CD4-positive, alpha-beta T cell (primary cell): ENCODE data around the gene GAS2L2. TPM values are rescaled to one million over a fixed set of nuclear protein-coding genes. Genes with fewer than 3 reads are reported as not detected.

Experiments used
- ATAC-seq: fragments of 200-7000 bp; cut with Tn5 transposase; one replicate; pipeline ENCODE4 v1.10.0; 2022; ENCODE audit warnings: mild to moderate bottlenecking; ENCODE audit not compliant: poor library complexity
- CTCF ChIA-PET: fragments of 350-600 bp; sonication (Branson Sonifier 250); formaldehyde crosslinking; loops from one replicate; lab custom pipeline; 2021; ENCODE audit warnings: antibody characterized with exemption, inconsistent platforms; lab: Charles Lee
- POLR2A ChIA-PET: fragments of 350-600 bp; sonication (Branson Sonifier 250); formaldehyde crosslinking; loops from one replicate; lab custom pipeline; 2021; ENCODE audit warnings: antibody characterized with exemption, inconsistent platforms; lab: Charles Lee
- DNase-seq, 14 experiments: peaks; one replicate each; pipeline ENCODE4 v3.0.0-alpha.2; 2013 to 2020; ENCODE audit warnings: mixed read lengths in 2 of 14
- H3K27ac ChIP-seq, 2 donors: one replicate each; pipeline versions ENCODE4 v1.5.1 to v1.7.0; 2013; ENCODE audit warnings: low read length in 2 of 2, low read depth in 1 of 2, mild to moderate bottlenecking in 1 of 2
- H3K27me3 ChIP-seq, 2 experiments: 1 replicate in 1 of 2; 2 replicates in 1 of 2; pipeline versions ENCODE4 v1.6.1 to v1.7.0; 2013; ENCODE audit warnings: low read length in 2 of 2, control low read depth in 1 of 2, mild to moderate bottlenecking in 1 of 2, moderate library complexity in 1 of 2; ENCODE audit not compliant: insufficient read depth in 2 of 2, control insufficient read depth in 1 of 2
- H3K36me3 ChIP-seq: one replicate; pipeline ENCODE4 v1.6.1; 2013; ENCODE audit warnings: low read length, control low read depth; ENCODE audit not compliant: insufficient read depth
- H3K4me1 ChIP-seq: one replicate; pipeline ENCODE4 v1.6.1; 2013; ENCODE audit warnings: low read length, control low read depth; ENCODE audit not compliant: insufficient read depth
- H3K4me3 ChIP-seq: one replicate; pipeline ENCODE4 v1.5.1; 2013; ENCODE audit warnings: mild to moderate bottlenecking, low read length, moderate library complexity
- H3K9me3 ChIP-seq, 2 experiments: 1 replicate in 1 of 2; 2 replicates in 1 of 2; pipeline versions ENCODE4 v1.6.1 to v1.7.0; 2013; ENCODE audit warnings: low read length in 2 of 2, mild to moderate bottlenecking in 2 of 2, control low read depth in 1 of 2, moderate library complexity in 1 of 2; ENCODE audit not compliant: control insufficient read depth in 1 of 2, insufficient read depth in 1 of 2
- H3K27ac Mint-ChIP-seq: one replicate; pipeline ENCODE4 v1.8.0; 2020; ENCODE audit warnings: mixed read lengths
- H3K27me3 Mint-ChIP-seq: one replicate; pipeline ENCODE4 v1.8.0; 2021; ENCODE audit warnings: mixed read lengths
- H3K36me3 Mint-ChIP-seq: one replicate; pipeline ENCODE4 v1.8.0; 2021; ENCODE audit warnings: low read depth, mixed read lengths
- H3K4me1 Mint-ChIP-seq: one replicate; pipeline ENCODE4 v1.8.0; 2021; ENCODE audit warnings: low read depth, mixed read lengths
- H3K4me3 Mint-ChIP-seq: one replicate; pipeline ENCODE4 v1.8.0; 2020; ENCODE audit warnings: mild to moderate bottlenecking, mixed read lengths
- H3K9me3 Mint-ChIP-seq: one replicate; pipeline ENCODE4 v1.8.0; 2020; ENCODE audit warnings: mixed read lengths
- intact Hi-C, 2 experiments: fragments of 100-400 bp; cut with DNase I in 1 of 2; cut with micrococcal nuclease in 1 of 2; formaldehyde crosslinking; loops; one replicate each; pipeline versions ENCODE4 v1.15.1 to v1.9.0; 2023 to 2025; cut with DNase I, micrococcal nuclease
- total RNA-seq, 174 experiments: library from RNA in 2 of 174; stranded (reverse) in 2 of 174; gene quantifications; one replicate each; pipeline ENCODE4 v1.2.3 and lab custom pipeline; 2021 to 2026
- TF ChIP-seq, protein P1 (sequence below): fragments of 200-600 bp; IDR thresholded peaks from one replicate; pipeline ENCODE4 v1.8.0; 2022; ENCODE audit warnings: antibody characterized with exemption, mild to moderate bottlenecking

Gene GAS2L2
- total RNA-seq, 2 experiments from 2014 or later, result 0.19 to 0.22 TPM

DNA sequence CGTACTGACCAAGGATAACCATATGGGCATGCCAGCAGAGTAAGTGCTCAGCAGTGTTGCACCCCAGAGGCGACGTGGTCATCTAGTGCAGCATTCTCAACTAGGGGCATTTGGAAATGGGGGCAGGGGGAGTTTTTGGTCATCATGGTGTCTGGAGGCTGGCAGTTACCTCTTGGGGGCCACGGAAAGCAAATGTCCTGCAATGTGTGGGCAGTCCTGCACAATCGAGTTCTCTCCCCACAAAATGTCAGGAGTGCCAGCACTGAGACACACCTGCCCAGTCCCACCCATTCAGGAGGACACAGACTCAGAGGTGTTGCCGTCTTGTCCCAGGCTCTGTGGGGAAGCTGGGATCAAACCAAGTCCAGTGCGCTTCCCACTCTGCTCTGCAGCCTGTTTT is 18.6 kb downstream of the GAS2L2 start:
- intact Hi-C loops, result no loop called here
- peaks cover 28% of the 10 kb centered on the region for H3K4me1 Mint-ChIP-seq
- Histone ChIP-seq H3K27me3 (no peaks in the 10 kb centered on the region), H3K4me3 (no peak overlapping the region), H3K4me1 (peaks cover 16% of the 10 kb centered on the region), H3K27ac (no peak overlapping the region), H3K9me3 (no peaks in the 10 kb centered on the region), H3K36me3 (no peaks in the 10 kb centered on the region)
- no peak overlapping the region for H3K4me3 Mint-ChIP-seq
- no peaks in the 10 kb centered on the region for H3K27me3 Mint-ChIP-seq
- TF ChIP-seq, protein P1, sequence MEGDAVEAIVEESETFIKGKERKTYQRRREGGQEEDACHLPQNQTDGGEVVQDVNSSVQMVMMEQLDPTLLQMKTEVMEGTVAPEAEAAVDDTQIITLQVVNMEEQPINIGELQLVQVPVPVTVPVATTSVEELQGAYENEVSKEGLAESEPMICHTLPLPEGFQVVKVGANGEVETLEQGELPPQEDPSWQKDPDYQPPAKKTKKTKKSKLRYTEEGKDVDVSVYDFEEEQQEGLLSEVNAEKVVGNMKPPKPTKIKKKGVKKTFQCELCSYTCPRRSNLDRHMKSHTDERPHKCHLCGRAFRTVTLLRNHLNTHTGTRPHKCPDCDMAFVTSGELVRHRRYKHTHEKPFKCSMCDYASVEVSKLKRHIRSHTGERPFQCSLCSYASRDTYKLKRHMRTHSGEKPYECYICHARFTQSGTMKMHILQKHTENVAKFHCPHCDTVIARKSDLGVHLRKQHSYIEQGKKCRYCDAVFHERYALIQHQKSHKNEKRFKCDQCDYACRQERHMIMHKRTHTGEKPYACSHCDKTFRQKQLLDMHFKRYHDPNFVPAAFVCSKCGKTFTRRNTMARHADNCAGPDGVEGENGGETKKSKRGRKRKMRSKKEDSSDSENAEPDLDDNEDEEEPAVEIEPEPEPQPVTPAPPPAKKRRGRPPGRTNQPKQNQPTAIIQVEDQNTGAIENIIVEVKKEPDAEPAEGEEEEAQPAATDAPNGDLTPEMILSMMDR, result no peak
- H3K36me3 Mint-ChIP-seq, result no peaks in the 10 kb centered on the region
- no peaks in the 10 kb centered on the region for H3K9me3 Mint-ChIP-seq
- no peak for ATAC-seq
- H3K27ac Mint-ChIP-seq, result no peak overlapping the region
- CTCF ChIA-PET, result no interaction called here
- no peak for DNase-seq
- POLR2A ChIA-PET, result no interaction called here

DNA sequence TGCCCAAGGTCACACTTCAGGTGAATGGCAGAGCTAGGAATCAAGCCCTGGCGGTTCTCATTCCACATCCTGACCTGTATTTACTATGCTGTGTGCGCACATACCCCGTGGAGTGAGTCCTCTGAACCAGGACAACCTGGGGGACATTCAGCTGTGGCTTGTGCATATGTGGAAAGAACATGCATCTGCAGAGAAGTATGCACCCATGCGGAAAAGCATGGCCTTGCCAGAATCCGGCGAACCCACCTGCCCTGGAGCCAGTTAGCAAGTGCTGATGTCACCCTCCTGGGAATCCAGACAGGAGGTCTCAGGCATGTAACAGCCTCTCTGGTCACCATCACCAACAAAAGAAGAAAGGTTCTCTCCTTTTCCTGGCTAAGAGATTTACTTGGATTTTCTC is 19.7 kb downstream of the GAS2L2 start:
- Histone ChIP-seq H3K27ac (no peak overlapping the region), H3K4me1 (peaks cover 16% of the 10 kb centered on the region), H3K4me3 (no peak overlapping the region), H3K27me3 (no peaks in the 10 kb centered on the region), H3K9me3 (no peaks in the 10 kb centered on the region), H3K36me3 (no peaks in the 10 kb centered on the region)
- ATAC-seq (no peak), DNase-seq (no peak)
- Mint-ChIP-seq H3K4me3 (peak overlapping the region; percentile 85), H3K36me3 (no peaks in the 10 kb centered on the region), H3K9me3 (no peaks in the 10 kb centered on the region), H3K4me1 (peaks cover 28% of the 10 kb centered on the region), H3K27ac (no peak overlapping the region), H3K27me3 (no peaks in the 10 kb centered on the region)
- CTCF ChIA-PET, result interaction anchor here (0.9 to 1.0 kb wide), 2 partner anchors 14 kb away, joined by 3 to 4 read pairs; no protein-coding TSS in a partner anchor
- intact Hi-C loops, result no loop called here
- TF ChIP-seq, protein P1, result no peak
- POLR2A ChIA-PET, result no interaction called here

DNA sequence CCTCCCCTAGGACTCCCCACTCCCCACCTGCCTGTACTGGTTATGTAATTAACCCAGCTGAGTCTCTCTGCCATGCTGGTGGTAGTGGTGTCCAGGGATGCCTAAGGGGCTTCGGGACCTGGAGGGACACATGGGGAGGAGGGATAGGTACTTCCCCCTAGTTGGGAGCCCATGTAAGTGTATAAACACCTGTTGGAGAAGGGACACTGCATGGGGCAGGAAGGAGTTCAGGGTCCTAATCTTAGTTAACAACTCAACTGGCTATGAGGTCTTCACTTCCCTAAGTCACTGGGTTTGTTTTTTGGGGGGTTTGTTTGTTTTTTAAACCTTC is 20.3 kb downstream of the GAS2L2 start:
- Histone ChIP-seq H3K27ac (no peak overlapping the region), H3K36me3 (peaks cover under 1% of the 10 kb centered on the region), H3K27me3 (no peaks in the 10 kb centered on the region), H3K9me3 (no peaks in the 10 kb centered on the region), H3K4me3 (no peak overlapping the region), H3K4me1 (peaks cover 16% of the 10 kb centered on the region)
- ATAC-seq (no peak), DNase-seq (no peak)
- peaks cover 28% of the 10 kb centered on the region for H3K4me1 Mint-ChIP-seq
- intact Hi-C loops, result no loop called here
- TF ChIP-seq, protein P1, result no peak
- H3K27me3 Mint-ChIP-seq, result no peaks in the 10 kb centered on the region
- ChIA-PET CTCF (interaction anchor here (1.0 kb wide), 1 partner anchor 15 kb away, joined by 4 read pairs; no protein-coding TSS in a partner anchor), POLR2A (no interaction called here)
- H3K4me3 Mint-ChIP-seq, result peak overlapping the region; percentile 85
- peaks cover 5% of the 10 kb centered on the region for H3K36me3 Mint-ChIP-seq
- H3K27ac Mint-ChIP-seq, result no peak overlapping the region
- no peaks in the 10 kb centered on the region for H3K9me3 Mint-ChIP-seq
